HAP-1 (cell line): ENCODE results near the gene NMB.
"Not testable (repeated sequence)": the region's sequence is repeated elsewhere in the genome, so short reads cannot be mapped to it uniquely, and the experiment has no call there.

Experiments used
- DNase-seq, 2 experiments: peaks; one replicate each; pipeline ENCODE4 v3.0.0-alpha.2; 2016 to 2020; ENCODE audit warnings: low spot score in 2 of 2
- H3K27me3 ChIP-seq: fragments of 250-450 bp; sonication (Bioruptor Pico); 2 replicates; pipeline ENCODE4 v1.5.1; 2020; ENCODE audit warnings: low read depth, mild to moderate bottlenecking, moderate library complexity
- H3K36me3 ChIP-seq: fragments of 250-450 bp; sonication (Bioruptor Pico); replicated peaks from 2 replicates; pipeline ENCODE4 v1.5.1; 2020; ENCODE audit warnings: mild to moderate bottlenecking
- H3K4me1 ChIP-seq: fragments of 250-450 bp; sonication (Bioruptor Pico); 2 replicates; pipeline ENCODE4 v1.5.1; 2020; ENCODE audit warnings: mild to moderate bottlenecking
- H3K4me3 ChIP-seq: fragments of 250-450 bp; sonication (Bioruptor Pico); 2 replicates; pipeline ENCODE4 v1.5.1; 2020; ENCODE audit warnings: mild to moderate bottlenecking, moderate library complexity
- H3K9me3 ChIP-seq: fragments of 250-450 bp; sonication (Bioruptor Pico); 2 replicates; pipeline ENCODE4 v1.5.1; 2020; ENCODE audit warnings: mild to moderate bottlenecking, moderate library complexity
- in situ Hi-C: fragments of 300-500 bp; cut with MboI; formaldehyde crosslinking; loops from 3 replicates; pipeline ENCODE4 v1.14.3; 2020; ENCODE audit warnings: low sequenced_read_pairs, inconsistent platforms, mixed read lengths

The NMB gene

GRCh38 chr15:84645997-84646396 lies 12.0 kb downstream of the NMB start:
- in situ Hi-C loops = no loop called here
- no peaks in the 10 kb centered on the region for H3K27me3 ChIP-seq
- no peak for DNase-seq
- H3K4me1 ChIP-seq = no peaks in the 10 kb centered on the region
- H3K9me3 ChIP-seq = no peaks in the 10 kb centered on the region
- H3K36me3 ChIP-seq = peaks cover 97% of the 10 kb centered on the region
- H3K4me3 ChIP-seq = no peak overlapping the region

- Histone ChIP-seq H3K36me3 (peaks cover 95% of the 10 kb centered on the region), H3K9me3 (no peaks in the 10 kb centered on the region), H3K4me3 (no peak overlapping the region), H3K4me1 (no peaks in the 10 kb centered on the region), H3K27me3 (no peaks in the 10 kb centered on the region)
- DNase-seq = no peak
- in situ Hi-C loops = no loop called here
These were observed 12.5 kb downstream of the NMB start for GRCh38 chr15:84645496-84645895.

- no peak overlapping the region for H3K4me3 ChIP-seq
- no peaks in the 10 kb centered on the region for H3K27me3 ChIP-seq
- no peak for DNase-seq
- H3K9me3 ChIP-seq = no peaks in the 10 kb centered on the region
- in situ Hi-C loops = no loop called here
- peaks cover 95% of the 10 kb centered on the region for H3K36me3 ChIP-seq
- H3K4me1 ChIP-seq = no peaks in the 10 kb centered on the region
These were observed 14.2 kb downstream of the NMB start for GRCh38 chr15:84643838-84644237.

DNA sequence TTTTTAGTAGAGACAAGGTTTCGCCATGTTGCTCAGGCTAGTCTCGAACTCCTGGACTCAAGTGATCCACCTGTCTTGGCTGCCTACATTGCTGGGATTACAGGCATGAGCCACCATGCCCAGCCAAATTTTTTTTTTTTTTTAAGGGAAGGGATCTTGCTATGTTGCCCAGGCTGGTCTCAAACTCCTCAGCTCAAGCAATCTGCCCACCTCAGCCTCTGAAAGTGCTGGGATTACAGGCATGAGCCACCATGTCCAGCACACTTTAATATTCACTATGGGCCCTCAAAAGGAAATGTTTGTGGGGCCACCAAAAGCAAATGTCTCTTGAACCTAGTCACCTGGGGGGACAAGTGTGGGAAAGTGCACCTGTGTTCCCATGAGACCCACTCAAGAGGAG lies 15.4 kb downstream of the NMB start:
- H3K4me1 ChIP-seq, H3K4me3 ChIP-seq, DNase-seq, H3K9me3 ChIP-seq, H3K27me3 ChIP-seq, in situ Hi-C loops: not testable (repeated sequence)
- H3K36me3 ChIP-seq = peaks cover 92% of the 10 kb centered on the region

DNA sequence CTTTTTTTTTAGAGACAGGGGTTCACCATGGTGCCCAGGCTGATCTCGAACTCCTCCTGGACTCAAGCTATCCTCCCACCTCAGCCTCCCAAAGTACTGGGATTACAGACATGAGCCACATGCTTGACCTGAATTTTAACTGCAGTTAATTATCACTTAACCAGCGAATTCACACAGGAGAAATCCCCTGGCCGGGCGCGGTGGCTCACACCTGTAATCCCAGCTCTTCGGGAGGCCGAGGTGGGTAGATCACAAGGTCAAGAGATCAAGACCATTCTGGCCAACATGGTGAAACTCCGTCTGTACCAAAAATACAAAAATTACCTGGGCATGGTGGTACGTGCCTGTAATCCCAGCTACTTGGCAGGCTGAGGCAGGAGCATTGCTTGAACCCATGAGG lies 16.1 kb downstream of the NMB start:
- H3K4me3 ChIP-seq, DNase-seq, H3K4me1 ChIP-seq, H3K9me3 ChIP-seq, H3K27me3 ChIP-seq, in situ Hi-C loops: not testable (repeated sequence)
- H3K36me3 ChIP-seq = peaks cover 86% of the 10 kb centered on the region

DNA sequence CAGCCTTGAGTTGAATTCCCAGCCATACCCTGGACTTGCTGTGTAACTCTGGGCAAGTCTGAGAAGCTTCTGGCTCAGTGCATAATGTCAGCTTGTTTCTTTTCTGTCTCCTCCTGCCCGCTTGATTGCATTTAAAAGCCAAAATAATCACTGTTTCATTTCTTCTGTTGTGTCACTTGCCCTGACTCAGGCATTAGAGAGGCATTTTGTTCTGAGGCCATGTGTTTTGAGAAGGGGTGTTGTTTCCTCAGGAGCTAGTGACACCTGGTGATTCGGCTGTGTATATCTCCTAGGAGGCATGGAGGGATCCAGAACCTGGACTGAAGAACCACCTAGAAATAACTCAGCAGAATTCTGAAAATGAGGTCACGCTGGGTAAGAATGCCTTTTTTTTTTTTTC lies 19.9 kb downstream of the NMB start:
- no peaks in the 10 kb centered on the region for H3K9me3 ChIP-seq
- in situ Hi-C loops = no loop called here
- no peaks in the 10 kb centered on the region for H3K27me3 ChIP-seq
- peaks cover 59% of the 10 kb centered on the region for H3K36me3 ChIP-seq
- DNase-seq = no peak
- peaks cover 10% of the 10 kb centered on the region for H3K4me1 ChIP-seq
- H3K4me3 ChIP-seq = no peak overlapping the region

GRCh38 chr15:84634228-84634837 lies 23.7 kb downstream of the NMB start:
- H3K36me3 ChIP-seq = peaks cover 22% of the 10 kb centered on the region
- H3K4me3 ChIP-seq = peak overlapping the region; percentile 52
- H3K4me1 ChIP-seq = peaks cover 17% of the 10 kb centered on the region
- no peaks in the 10 kb centered on the region for H3K27me3 ChIP-seq
- in situ Hi-C loops = no loop called here
- no peaks in the 10 kb centered on the region for H3K9me3 ChIP-seq
- DNase-seq = no peak

DNA sequence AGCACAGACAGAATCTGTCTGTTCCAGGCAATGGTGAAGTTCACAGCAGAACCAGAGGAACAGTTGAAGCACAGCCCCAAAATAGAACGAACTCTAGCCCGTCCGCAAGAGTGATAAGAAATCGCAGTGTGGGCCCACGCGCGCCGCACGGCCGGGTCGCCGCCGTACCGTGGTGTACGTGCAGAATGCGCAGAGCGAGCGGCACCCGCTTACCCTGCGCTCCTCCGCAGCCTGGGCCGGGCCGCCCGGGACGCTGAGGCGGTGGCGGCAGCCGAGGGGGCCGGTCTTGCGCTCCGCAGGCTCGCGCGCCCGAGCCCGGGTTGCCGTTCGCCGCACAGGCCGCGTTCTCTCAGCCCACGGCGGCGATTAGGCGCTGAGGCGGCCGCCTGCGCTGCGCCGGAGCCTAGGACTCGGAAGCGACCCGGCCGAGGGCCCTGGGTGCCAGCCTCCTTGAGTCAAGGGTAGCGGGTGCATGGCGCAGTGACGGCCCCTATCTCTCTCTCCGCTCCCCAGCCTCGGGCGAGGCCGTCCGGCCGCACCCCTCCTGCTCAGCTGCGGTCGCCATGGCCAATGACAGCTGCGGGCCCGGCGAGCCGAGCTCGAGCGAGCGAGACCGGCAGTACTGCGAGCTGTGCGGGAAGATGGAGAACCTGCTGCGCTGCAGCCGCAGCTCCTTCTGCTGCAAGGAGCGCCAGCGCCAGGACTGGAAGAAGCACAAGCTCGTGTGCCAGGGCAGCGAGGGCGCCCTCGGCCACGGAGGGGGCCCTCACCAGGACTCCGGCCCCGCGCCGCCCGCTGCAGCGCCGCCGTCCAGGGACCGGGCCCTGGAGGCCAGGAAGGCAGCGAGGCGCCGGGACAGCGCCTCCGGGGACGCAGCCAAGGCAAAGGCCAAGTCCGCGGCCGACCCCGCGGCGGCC lies 24.4 kb downstream of the NMB start:
- Histone ChIP-seq H3K27me3 (no peaks in the 10 kb centered on the region), H3K4me3 (peak overlapping the region; percentile 52), H3K4me1 (peaks cover 17% of the 10 kb centered on the region), H3K36me3 (peaks cover 17% of the 10 kb centered on the region), H3K9me3 (no peaks in the 10 kb centered on the region)
- DNase-seq = peak; percentile 57 to 75
- in situ Hi-C loops = no loop called here

DNA sequence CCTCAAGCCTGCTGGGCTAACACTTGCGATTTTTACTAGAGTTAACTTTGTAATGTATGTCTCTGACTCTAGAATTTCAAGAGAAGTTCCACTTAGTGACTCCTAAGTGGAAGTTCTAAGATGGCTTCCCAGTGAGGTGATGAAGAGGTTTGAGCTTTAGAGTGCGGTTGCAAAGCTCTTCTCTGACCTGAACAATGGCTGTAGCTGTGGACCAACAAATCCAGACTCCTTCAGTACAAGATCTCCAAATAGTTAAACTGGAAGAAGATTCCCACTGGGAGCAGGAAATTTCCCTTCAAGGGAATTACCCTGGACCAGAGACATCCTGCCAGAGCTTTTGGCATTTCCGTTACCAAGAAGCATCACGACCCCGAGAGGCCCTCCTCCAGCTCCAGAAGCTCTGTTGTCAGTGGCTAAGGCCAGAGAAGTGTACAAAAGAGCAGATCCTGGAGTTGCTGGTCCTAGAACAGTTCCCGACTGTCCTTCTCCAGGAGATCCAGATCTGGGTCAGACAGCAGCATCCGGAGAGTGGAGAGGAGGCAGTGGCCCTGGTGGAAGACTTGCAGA lies 26.2 kb downstream of the NMB start:
- peak; percentile 50 to 62 for DNase-seq
- in situ Hi-C loops = no loop called here

GRCh38 chr15:84629033-84629432 lies 29.0 kb downstream of the NMB start:
- H3K36me3 ChIP-seq = no peaks in the 10 kb centered on the region
- in situ Hi-C loops = no loop called here
- no peak overlapping the region for H3K4me3 ChIP-seq
- no peak for DNase-seq
- H3K9me3 ChIP-seq = no peaks in the 10 kb centered on the region
- no peaks in the 10 kb centered on the region for H3K27me3 ChIP-seq
- peaks cover 8% of the 10 kb centered on the region for H3K4me1 ChIP-seq

More for the DNA sequence above, 26.2 kb downstream of the NMB start:
- no peaks in the 10 kb centered on the region for H3K9me3 ChIP-seq
- peaks cover 7% of the 10 kb centered on the region for H3K36me3 ChIP-seq
- H3K27me3 ChIP-seq = no peaks in the 10 kb centered on the region
- peaks cover 14% of the 10 kb centered on the region for H3K4me1 ChIP-seq
- peak overlapping the region; percentile 52 for H3K4me3 ChIP-seq

GRCh38 chr15:84625123-84625522 lies 32.9 kb downstream of the NMB start:
- Histone ChIP-seq H3K36me3 (peaks cover 24% of the 10 kb centered on the region), H3K9me3 (peaks cover 26% of the 10 kb centered on the region), H3K4me3 (no peak overlapping the region), H3K27me3 (no peaks in the 10 kb centered on the region), H3K4me1 (no peaks in the 10 kb centered on the region)
- no peak for DNase-seq
- in situ Hi-C loops = no loop called here

GRCh38 chr15:84624359-84624758 lies 33.6 kb downstream of the NMB start:
- no peak overlapping the region for H3K4me3 ChIP-seq
- H3K4me1 ChIP-seq = no peaks in the 10 kb centered on the region
- H3K27me3 ChIP-seq = no peaks in the 10 kb centered on the region
- in situ Hi-C loops = loop anchor here (25.0 kb wide), 1 partner anchor 538 kb away; no protein-coding TSS in a partner anchor
- peaks cover 29% of the 10 kb centered on the region for H3K9me3 ChIP-seq
- DNase-seq = no peak
- peaks cover 24% of the 10 kb centered on the region for H3K36me3 ChIP-seq

DNA sequence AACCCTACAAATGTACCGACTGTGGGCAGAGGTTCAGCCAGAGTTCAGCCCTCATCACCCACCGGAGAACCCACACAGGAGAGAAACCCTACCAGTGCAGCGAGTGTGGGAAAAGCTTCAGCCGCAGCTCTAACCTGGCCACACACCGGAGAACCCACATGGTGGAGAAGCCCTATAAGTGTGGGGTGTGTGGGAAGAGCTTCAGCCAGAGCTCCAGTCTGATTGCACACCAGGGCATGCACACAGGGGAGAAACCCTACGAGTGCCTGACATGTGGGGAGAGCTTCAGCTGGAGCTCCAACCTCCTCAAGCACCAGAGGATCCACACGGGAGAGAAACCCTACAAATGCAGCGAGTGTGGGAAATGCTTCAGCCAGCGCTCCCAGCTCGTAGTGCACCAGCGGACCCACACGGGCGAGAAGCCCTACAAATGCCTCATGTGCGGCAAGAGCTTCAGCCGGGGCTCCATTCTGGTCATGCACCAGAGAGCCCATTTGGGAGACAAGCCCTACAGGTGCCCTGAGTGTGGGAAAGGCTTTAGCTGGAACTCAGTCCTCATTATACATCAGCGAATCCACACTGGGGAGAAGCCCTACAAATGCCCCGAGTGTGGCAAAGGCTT lies 36.5 kb downstream of the NMB start:
- Histone ChIP-seq H3K36me3 (peaks cover 24% of the 10 kb centered on the region), H3K9me3 (peaks cover 30% of the 10 kb centered on the region), H3K4me3 (no peak overlapping the region), H3K27me3 (no peaks in the 10 kb centered on the region), H3K4me1 (no peaks in the 10 kb centered on the region)
- DNase-seq = no peak
- in situ Hi-C loops = loop anchor here (25.0 kb wide), 1 partner anchor 541 kb away; no protein-coding TSS in a partner anchor
